Activated CD8-positive, alpha-beta memory T cell treated with anti-CD3 and anti-CD28 coated beads, Interleukin-2, amount 10 ng/mL, durations not matched to agents 7 days and 5 days (primary cell): ENCODE measurements around the gene SNX27. TPM values are rescaled to one million over a fixed set of nuclear protein-coding genes. Genes with fewer than 3 reads are reported as not detected.
"Not testable (repeated sequence)": the region's sequence is repeated elsewhere in the genome, so short reads cannot be mapped to it uniquely, and the experiment has no call there.

Experiments used
- ATAC-seq: fragments of 150-1000 bp; cut with Tn5 transposase; one replicate; pipeline ENCODE4 v1.10.0; 2021; ENCODE audit warnings: moderate library complexity
- CTCF ChIA-PET: fragments of 350-600 bp; sonication (Branson Sonifier 250); formaldehyde crosslinking; loops from one replicate; lab custom pipeline; 2021; ENCODE audit warnings: antibody characterized with exemption; lab: Charles Lee
- DNase-seq: peaks from one replicate; pipeline ENCODE4 v3.0.0-alpha.2; 2020
- H3K27ac Mint-ChIP-seq: one replicate; pipeline ENCODE4 v1.8.0; 2021; ENCODE audit warnings: mild to moderate bottlenecking, mixed read lengths
- H3K27me3 Mint-ChIP-seq: one replicate; pipeline ENCODE4 v1.8.0; 2021; ENCODE audit warnings: mixed read lengths
- H3K36me3 Mint-ChIP-seq: one replicate; pipeline ENCODE4 v1.8.0; 2021; ENCODE audit warnings: mild to moderate bottlenecking, mixed read lengths
- H3K4me1 Mint-ChIP-seq: one replicate; pipeline ENCODE4 v1.8.0; 2021; ENCODE audit warnings: mixed read lengths
- H3K4me3 Mint-ChIP-seq: one replicate; pipeline ENCODE4 v1.8.0; 2021; ENCODE audit warnings: mild to moderate bottlenecking, moderate library complexity, mixed read lengths
- H3K9me3 Mint-ChIP-seq: one replicate; pipeline ENCODE4 v1.8.0; 2022; ENCODE audit warnings: low read depth, mixed read lengths
- total RNA-seq, 2 experiments: library from RNA; stranded (reverse); gene quantifications; one replicate each; pipeline ENCODE4 v1.2.3, GENCODE V29; 2021

Gene SNX27
- total RNA-seq, 2 experiments from 2014 or later, result 26.0 to 27.7 TPM

DNA sequence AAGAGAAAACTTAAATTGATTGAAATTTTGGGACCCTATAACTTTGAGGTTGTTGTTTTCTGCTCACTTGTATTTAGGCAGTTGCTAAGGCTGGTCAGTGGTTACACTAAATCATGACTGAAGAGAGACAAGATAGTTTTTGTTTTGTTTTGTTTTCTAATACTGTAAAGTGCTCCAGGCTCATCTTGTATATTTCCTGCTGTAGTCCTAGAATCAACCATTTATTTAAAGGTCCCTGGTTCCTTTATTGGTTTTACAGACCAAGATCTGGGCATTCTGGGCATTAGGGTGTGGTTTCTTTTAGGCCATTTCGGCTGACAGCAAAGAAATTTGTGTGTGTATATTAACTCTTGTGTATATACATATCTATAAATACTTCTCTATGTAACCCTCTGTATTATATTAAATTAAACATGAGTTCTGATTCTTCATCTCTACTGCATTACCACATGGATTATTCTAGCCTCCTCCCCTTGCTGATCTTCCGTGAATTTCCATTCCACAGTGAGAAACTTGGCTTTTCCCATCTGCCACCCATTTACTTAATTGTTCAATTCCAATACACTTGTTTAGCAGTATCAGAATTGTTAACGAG, 15.0 kb downstream of the SNX27 start:
- H3K36me3 Mint-ChIP-seq, result peaks cover 1% of the 10 kb centered on the region
- H3K27ac Mint-ChIP-seq, result no peak overlapping the region
- CTCF ChIA-PET, result no interaction called here
- H3K9me3 Mint-ChIP-seq, result no peaks in the 10 kb centered on the region
- DNase-seq (no peak), ATAC-seq (no peak)
- peaks cover 1% of the 10 kb centered on the region for H3K4me1 Mint-ChIP-seq
- H3K27me3 Mint-ChIP-seq, result no peaks in the 10 kb centered on the region
- H3K4me3 Mint-ChIP-seq, result no peak overlapping the region

DNA sequence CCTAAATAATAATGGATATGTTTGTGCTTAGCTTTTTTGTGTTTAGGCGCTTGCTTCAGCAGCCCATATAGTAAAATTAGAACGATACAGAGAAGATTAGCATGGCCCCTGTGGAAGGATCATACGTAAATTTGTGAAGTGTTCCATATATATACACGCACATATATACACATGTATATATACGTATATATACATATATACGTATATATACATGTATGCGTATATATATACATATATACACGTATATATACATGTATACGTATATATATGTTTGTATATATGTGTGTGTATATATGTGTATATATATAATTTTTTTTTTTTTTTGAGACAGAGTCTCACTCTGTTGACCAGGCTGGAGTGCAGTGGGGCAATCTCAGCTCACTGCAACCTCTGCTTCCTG, 17.4 kb downstream of the SNX27 start:
- ATAC-seq (no peak), DNase-seq (no peak)
- H3K36me3 Mint-ChIP-seq, result peaks cover 3% of the 10 kb centered on the region
- H3K27me3 Mint-ChIP-seq, result no peaks in the 10 kb centered on the region
- no peak overlapping the region for H3K4me3 Mint-ChIP-seq
- H3K27ac Mint-ChIP-seq, result no peak overlapping the region
- CTCF ChIA-PET, result no interaction called here
- H3K9me3 Mint-ChIP-seq, result no peaks in the 10 kb centered on the region
- no peaks in the 10 kb centered on the region for H3K4me1 Mint-ChIP-seq

DNA sequence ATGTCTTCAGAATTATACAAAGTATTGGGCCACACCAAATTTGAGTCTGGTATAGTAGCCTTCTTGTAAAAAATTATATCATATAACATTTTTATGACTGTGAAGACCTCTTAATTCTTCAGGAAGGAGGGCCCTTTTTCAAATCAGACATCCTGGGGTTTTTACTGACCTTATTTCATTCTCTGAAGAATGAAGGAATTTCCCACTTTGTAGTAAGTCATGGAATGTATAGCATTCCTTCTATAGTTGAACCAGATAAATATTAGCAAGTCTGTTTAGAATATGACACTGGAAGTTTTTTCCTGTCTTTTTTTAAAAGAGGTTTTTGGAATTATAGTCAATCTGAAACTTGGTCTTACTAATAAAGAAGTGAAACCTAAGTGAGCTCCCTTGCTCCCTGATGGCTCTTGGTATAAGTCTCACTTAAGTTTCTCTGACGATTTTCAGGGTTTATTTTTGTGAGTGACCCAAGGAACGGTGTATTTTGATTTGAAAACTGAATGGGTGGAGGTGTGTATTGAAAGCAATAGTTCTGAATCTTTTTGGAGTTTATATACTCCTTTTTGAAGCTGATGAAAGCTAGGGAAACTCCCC, 23.7 kb downstream of the SNX27 start:
- Mint-ChIP-seq H3K4me1 (peaks cover 10% of the 10 kb centered on the region), H3K36me3 (peaks cover 6% of the 10 kb centered on the region), H3K27me3 (no peaks in the 10 kb centered on the region), H3K9me3 (no peaks in the 10 kb centered on the region), H3K27ac (no peak overlapping the region), H3K4me3 (no peak overlapping the region)
- DNase-seq (no peak), ATAC-seq (no peak)
- CTCF ChIA-PET, result interaction anchor here (1.5 kb wide), 1 partner anchor 10 kb away, joined by 3 read pairs; no protein-coding TSS in a partner anchor

DNA sequence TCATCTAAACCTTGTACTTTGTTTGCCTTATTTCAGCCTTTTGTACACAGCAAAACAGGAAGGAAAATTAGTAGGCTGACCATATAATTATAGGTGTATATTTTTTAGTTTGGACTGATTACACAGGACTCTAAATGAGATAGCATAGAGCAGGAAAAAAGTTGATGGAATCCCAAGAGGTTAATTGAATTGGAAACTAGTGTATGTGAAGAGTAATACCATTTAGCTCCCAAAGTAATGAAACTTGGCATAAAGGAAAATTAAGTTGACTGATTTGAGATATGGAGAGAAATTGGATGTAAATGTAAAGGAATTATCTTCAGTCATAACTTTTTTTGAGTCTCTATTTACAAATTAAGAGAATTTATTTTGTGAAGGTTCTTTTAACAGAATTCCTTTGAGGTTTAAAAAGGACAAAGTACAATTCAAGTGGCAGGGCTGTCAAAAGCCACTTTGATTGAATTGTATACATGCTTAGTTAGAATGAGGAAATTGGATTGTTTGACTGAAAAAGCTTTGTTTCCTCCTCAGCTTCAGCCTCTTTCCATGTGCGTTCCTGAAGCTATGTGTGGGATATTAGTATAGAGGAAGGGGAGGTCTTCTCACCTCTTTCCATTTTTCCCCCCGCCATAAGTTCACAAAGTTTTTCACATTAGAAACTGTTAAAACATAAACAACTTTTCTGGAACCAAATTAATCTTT, 26.4 kb downstream of the SNX27 start:
- H3K4me1 Mint-ChIP-seq, result peaks cover 10% of the 10 kb centered on the region
- H3K27me3 Mint-ChIP-seq, result no peaks in the 10 kb centered on the region
- ATAC-seq, result no peak
- CTCF ChIA-PET, result interaction anchor here (1.0 kb wide), 1 partner anchor 22 kb away, joined by 3 read pairs; no protein-coding TSS in a partner anchor
- H3K27ac Mint-ChIP-seq, result no peak overlapping the region
- no peak for DNase-seq
- no peak overlapping the region for H3K4me3 Mint-ChIP-seq
- no peaks in the 10 kb centered on the region for H3K9me3 Mint-ChIP-seq
- H3K36me3 Mint-ChIP-seq, result peaks cover 12% of the 10 kb centered on the region

DNA sequence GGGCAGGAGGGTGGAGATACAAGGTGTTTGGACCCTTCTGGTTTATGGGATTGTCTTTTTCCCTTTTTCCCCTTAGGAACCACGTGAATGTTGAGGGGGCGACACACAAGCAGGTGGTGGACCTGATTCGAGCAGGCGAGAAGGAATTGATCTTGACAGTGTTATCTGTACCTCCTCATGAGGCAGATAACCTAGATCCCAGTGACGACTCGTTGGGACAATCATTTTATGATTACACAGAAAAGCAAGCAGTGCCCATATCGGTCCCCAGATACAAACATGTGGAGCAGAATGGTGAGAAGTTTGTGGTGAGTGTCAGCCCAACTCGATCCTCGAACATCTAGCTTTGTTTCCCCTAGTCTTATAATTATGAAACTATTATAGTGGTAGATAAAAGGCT, 27.0 kb downstream of the SNX27 start:
- DNase-seq (no peak), ATAC-seq (no peak)
- CTCF ChIA-PET, result no interaction called here
- no peaks in the 10 kb centered on the region for H3K9me3 Mint-ChIP-seq
- peaks cover 12% of the 10 kb centered on the region for H3K36me3 Mint-ChIP-seq
- no peak overlapping the region for H3K27ac Mint-ChIP-seq
- H3K4me3 Mint-ChIP-seq, result no peak overlapping the region
- H3K4me1 Mint-ChIP-seq, result peaks cover 10% of the 10 kb centered on the region
- no peaks in the 10 kb centered on the region for H3K27me3 Mint-ChIP-seq

DNA sequence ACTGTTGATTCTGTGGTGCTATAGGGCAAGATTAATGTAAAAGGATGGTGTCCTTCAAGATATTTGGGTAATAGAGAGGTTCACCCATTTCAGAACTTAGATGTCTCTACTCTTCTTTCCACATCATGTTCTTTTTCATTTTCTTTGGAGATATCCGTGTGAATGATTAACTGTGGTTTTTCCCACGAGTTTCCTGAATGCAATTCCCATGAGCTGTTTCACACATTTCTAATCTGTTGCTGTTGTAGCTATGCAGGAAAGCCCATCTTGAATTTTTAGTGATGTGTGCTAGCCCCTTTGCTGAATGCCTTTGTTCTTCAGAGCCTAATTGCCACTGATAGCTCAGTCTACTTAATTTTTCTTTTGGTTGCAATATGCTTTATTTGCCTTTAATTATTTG, 27.6 kb downstream of the SNX27 start:
- H3K27me3 Mint-ChIP-seq, result no peaks in the 10 kb centered on the region

DNA sequence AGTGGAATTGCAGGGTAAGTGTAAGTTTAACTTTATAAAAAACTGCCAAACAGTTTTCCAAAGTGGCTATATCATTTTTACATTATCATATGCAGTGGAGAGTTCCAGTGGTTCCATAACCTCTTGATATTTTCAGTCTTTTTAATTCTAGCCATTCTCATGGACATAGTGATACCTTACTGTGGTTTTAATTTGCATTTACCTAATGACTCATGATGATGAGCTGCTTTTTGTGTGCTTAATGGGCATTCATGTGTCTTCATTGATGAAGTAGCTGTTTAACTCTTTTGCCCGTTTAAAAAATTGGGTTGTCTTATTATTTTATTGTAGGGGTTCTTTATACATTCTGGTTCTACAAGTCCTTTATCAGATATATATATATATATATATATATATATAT, 29.4 kb downstream of the SNX27 start:
- H3K27me3 Mint-ChIP-seq, result no peaks in the 10 kb centered on the region
- H3K36me3 Mint-ChIP-seq, result peaks cover 15% of the 10 kb centered on the region
- CTCF ChIA-PET, result interaction anchor here (1.2 kb wide), 1 partner anchor 13 kb away, joined by 3 read pairs; no protein-coding TSS in a partner anchor
- no peak for DNase-seq
- H3K4me1 Mint-ChIP-seq, result peaks cover 5% of the 10 kb centered on the region
- H3K27ac Mint-ChIP-seq, result no peak overlapping the region
- H3K9me3 Mint-ChIP-seq, result no peaks in the 10 kb centered on the region
- ATAC-seq, result no peak
- H3K4me3 Mint-ChIP-seq, result no peak overlapping the region

More for the DNA sequence above, 27.6 kb downstream of the SNX27 start:
- peaks cover 12% of the 10 kb centered on the region for H3K36me3 Mint-ChIP-seq
- DNase-seq (no peak), ATAC-seq (no peak)
- no peak overlapping the region for H3K4me3 Mint-ChIP-seq
- H3K9me3 Mint-ChIP-seq, result no peaks in the 10 kb centered on the region
- CTCF ChIA-PET, result interaction anchor here (0.9 to 1.0 kb wide), 2 partner anchors 27 to 45 kb away, joined by 3 read pairs; no protein-coding TSS in a partner anchor
- H3K27ac Mint-ChIP-seq, result no peak overlapping the region
- H3K4me1 Mint-ChIP-seq, result peaks cover 10% of the 10 kb centered on the region

DNA sequence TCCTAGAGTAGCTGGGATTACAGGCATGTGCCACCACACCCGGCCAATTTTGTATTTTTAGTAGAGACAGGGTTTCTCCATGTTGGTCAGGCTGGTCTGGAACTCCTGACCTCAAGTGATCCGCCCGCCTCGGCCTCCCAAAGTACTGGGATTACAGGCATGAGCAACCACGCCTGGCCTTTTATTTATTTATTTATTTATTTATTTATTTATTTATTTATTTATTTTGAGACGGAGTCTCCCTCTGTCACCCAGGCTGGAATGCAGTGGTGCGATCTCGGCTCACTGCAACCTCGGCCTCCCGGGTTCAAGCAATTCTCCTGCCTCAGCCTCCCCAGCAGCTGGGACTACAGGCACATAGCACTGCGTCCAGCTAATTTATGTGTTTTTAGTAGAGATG, 31.2 kb downstream of the SNX27 start:
- CTCF ChIA-PET, result interaction anchor here (0.6 kb wide), 1 partner anchor 12 kb away, joined by 3 read pairs; no protein-coding TSS in a partner anchor
- H3K4me1 Mint-ChIP-seq, DNase-seq, H3K27ac Mint-ChIP-seq, H3K4me3 Mint-ChIP-seq, H3K9me3 Mint-ChIP-seq, H3K27me3 Mint-ChIP-seq, ATAC-seq: not testable (repeated sequence)
- H3K36me3 Mint-ChIP-seq, result peaks cover 19% of the 10 kb centered on the region

DNA sequence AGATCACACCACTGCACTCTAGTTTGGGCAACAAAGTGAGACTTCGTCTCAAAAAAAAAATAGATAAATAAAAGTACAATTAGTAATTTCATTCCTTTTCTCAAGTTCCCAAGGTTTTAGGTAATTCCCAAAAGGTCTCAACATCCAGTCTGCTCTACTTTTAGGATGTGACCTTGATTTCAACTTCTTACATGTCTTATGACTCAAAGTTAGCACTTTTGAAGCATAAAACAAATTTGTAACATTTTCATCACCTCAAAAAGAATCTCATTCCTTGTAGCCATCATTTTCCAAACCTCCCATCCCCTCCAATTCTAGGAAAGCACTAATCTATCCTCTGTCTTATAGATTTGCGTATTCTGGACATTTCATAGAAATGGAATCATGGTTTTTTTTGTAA, 32.2 kb downstream of the SNX27 start:
- Mint-ChIP-seq H3K27me3 (no peaks in the 10 kb centered on the region), H3K36me3 (peaks cover 21% of the 10 kb centered on the region), H3K27ac (no peak overlapping the region), H3K4me3 (no peak overlapping the region), H3K9me3 (no peaks in the 10 kb centered on the region), H3K4me1 (peaks cover 3% of the 10 kb centered on the region)
- DNase-seq (no peak), ATAC-seq (no peak)
- CTCF ChIA-PET, result no interaction called here

DNA sequence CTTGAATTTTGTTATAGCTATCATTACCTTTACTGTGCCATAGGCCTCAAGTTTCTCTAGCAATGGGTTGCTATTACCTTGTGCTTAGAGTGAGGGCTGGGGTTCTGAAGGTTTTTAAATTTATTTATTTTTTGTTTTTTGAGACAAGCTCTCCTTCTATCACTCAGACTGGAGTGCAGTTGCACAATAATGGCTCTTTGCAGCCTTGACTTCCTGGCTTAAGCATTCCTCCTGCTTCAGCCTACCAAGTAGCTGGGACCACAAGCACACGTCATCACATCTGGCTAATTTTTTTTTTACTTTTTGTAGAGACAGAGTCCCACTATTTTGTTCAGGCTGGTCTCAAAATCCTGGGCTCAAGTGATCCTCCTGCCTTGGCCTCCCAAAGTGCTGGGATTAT, 41.5 kb downstream of the SNX27 start:
- CTCF ChIA-PET, result no interaction called here
- ATAC-seq (no peak), DNase-seq (no peak)
- Mint-ChIP-seq H3K4me3 (no peak overlapping the region), H3K27me3 (no peaks in the 10 kb centered on the region), H3K9me3 (no peaks in the 10 kb centered on the region), H3K36me3 (peaks cover 19% of the 10 kb centered on the region), H3K27ac (no peak overlapping the region), H3K4me1 (peaks cover 16% of the 10 kb centered on the region)

DNA sequence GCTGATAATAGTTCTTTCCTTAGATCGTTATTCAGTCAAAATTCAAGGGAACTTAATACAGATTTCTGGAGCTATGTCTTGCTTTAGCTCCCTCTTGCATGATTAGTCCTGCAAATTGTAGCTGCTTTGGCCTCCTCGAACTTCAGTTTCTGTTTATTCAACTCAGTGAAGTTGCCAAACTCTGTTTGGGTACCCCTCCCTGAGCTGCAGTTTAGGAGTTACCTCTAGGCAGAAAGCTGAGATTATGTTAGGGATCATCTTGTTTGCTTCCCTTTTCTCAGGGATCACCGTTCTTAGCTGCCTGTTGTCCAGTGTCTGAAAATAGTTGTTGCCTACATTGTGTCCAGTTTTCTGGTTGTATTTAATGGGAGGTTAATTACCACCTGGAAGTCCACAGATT, 43.5 kb downstream of the SNX27 start:
- ATAC-seq (no peak), DNase-seq (no peak)
- no peak overlapping the region for H3K4me3 Mint-ChIP-seq
- H3K36me3 Mint-ChIP-seq, result peaks cover 11% of the 10 kb centered on the region
- peaks cover 16% of the 10 kb centered on the region for H3K4me1 Mint-ChIP-seq
- H3K9me3 Mint-ChIP-seq, result no peaks in the 10 kb centered on the region
- no peaks in the 10 kb centered on the region for H3K27me3 Mint-ChIP-seq
- no peak overlapping the region for H3K27ac Mint-ChIP-seq
- CTCF ChIA-PET, result interaction anchor here (0.6 to 1.2 kb wide), 3 partner anchors 13 to 61 kb away, joined by 3 to 4 read pairs (median 3); no protein-coding TSS in a partner anchor

DNA sequence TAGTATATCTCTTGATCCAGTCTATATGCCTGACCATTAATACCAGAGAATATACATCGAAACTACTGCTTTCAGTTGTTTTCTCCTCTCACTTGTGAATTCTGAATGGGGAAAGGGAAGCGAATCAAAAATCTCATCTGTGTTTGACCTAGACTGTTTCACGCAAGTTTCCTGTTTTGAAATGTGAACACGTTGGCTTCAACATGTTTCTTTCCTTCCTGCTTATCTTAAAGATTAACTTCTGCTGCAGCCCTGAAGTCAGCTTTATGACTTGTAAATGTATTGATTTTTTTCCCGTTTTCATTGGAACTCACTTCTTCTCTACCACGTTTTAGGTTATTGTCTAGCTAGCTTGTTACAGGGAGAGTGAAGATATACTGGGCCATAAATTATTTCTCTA, 49.9 kb downstream of the SNX27 start:
- Mint-ChIP-seq H3K27ac (peak overlapping the region; percentile 1), H3K4me1 (peaks cover 8% of the 10 kb centered on the region), H3K36me3 (peaks cover 16% of the 10 kb centered on the region), H3K27me3 (no peaks in the 10 kb centered on the region), H3K9me3 (no peaks in the 10 kb centered on the region), H3K4me3 (no peak overlapping the region)
- DNase-seq (no peak), ATAC-seq (no peak)
- CTCF ChIA-PET, result interaction anchor here (1.1 kb wide), 1 partner anchor 68 kb away, joined by 3 read pairs; no protein-coding TSS in a partner anchor

DNA sequence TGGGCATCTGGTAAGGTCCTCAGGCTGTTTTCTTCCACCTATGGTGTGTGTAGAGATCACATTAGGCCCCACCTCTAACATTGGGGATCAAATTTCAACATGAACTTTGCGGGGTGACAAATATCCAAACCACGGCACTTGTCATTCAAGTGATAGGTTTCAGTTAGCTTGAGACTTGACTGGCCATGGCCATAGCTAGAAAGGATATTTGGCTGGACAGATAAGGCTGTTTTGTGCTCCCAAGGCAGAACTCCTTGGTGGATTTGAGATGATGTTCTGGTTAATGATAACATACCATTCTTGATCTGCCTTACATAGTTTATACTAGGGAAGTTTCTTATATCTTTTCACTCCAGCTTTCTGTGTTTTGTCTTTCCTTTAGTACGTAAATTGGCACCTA, 56.2 kb downstream of the SNX27 start:
- H3K27ac Mint-ChIP-seq, result no peak overlapping the region
- DNase-seq (no peak), ATAC-seq (no peak)
- no peaks in the 10 kb centered on the region for H3K9me3 Mint-ChIP-seq
- H3K27me3 Mint-ChIP-seq, result no peaks in the 10 kb centered on the region
- CTCF ChIA-PET, result interaction anchor here (1.0 kb wide), 1 partner anchor 12 kb away, joined by 4 read pairs; no protein-coding TSS in a partner anchor
- H3K4me3 Mint-ChIP-seq, result no peak overlapping the region
- H3K4me1 Mint-ChIP-seq, result peaks cover 2% of the 10 kb centered on the region
- peaks cover 44% of the 10 kb centered on the region for H3K36me3 Mint-ChIP-seq
